ENCODE data around the gene LAD1. TPM values are rescaled to one million over a fixed set of nuclear protein-coding genes. Genes with fewer than 3 reads are reported as not detected.

The LAD1 gene
- total and polyA plus RNA-seq, 8 donors, result 28.7 to 62.5 (median 44.3) TPM

DNA sequence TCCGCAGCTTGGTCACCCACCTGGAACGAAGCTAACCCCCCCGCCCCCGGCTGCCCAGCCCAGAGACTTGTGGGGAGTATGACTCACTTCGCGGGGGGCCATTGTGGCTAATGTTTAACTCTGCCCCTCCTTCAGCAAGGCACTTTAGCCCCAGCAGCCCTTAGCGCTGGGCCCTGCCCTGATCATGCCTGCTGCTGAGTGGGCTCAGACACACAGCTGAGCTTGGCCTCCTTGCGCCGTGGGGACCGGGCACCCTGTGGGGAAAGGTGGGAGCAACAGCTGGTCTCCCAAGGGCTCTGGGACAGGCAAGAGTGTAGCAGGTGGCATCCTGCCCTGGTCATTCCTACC is 6.3 kb upstream of the LAD1 start:
- no peaks in the 10 kb centered on the region for H3K9me3 ChIP-seq
- 40 to 44% methylated on average over 10 of the region's 10 CpGs for WGBS, 2 donors
- TF ChIP-seq, protein P1, sequence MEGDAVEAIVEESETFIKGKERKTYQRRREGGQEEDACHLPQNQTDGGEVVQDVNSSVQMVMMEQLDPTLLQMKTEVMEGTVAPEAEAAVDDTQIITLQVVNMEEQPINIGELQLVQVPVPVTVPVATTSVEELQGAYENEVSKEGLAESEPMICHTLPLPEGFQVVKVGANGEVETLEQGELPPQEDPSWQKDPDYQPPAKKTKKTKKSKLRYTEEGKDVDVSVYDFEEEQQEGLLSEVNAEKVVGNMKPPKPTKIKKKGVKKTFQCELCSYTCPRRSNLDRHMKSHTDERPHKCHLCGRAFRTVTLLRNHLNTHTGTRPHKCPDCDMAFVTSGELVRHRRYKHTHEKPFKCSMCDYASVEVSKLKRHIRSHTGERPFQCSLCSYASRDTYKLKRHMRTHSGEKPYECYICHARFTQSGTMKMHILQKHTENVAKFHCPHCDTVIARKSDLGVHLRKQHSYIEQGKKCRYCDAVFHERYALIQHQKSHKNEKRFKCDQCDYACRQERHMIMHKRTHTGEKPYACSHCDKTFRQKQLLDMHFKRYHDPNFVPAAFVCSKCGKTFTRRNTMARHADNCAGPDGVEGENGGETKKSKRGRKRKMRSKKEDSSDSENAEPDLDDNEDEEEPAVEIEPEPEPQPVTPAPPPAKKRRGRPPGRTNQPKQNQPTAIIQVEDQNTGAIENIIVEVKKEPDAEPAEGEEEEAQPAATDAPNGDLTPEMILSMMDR (IDR thresholded peaks at IDR 0.05), result no peak
- H3K27ac ChIP-seq, result peak overlapping the region; percentile 50 to 72 (median 64)
- DNase-seq (peak in 5 of 6 donors; percentile 52 to 79 (median 74)), ATAC-seq (peak; percentile 70 to 82 (median 80)), FAIRE-seq (no peak)
- H3K36me3 ChIP-seq, result no peaks in the 10 kb centered on the region
- H3K27me3 ChIP-seq, result no peaks in the 10 kb centered on the region
- peaks cover 0 to 21% (median under 1%) of the 10 kb centered on the region in 3 donors for H3K4me1 ChIP-seq
- intact Hi-C loops (cut with DNase I), result no loop called here
- H3K4me3 ChIP-seq, result no peak overlapping the region

DNA sequence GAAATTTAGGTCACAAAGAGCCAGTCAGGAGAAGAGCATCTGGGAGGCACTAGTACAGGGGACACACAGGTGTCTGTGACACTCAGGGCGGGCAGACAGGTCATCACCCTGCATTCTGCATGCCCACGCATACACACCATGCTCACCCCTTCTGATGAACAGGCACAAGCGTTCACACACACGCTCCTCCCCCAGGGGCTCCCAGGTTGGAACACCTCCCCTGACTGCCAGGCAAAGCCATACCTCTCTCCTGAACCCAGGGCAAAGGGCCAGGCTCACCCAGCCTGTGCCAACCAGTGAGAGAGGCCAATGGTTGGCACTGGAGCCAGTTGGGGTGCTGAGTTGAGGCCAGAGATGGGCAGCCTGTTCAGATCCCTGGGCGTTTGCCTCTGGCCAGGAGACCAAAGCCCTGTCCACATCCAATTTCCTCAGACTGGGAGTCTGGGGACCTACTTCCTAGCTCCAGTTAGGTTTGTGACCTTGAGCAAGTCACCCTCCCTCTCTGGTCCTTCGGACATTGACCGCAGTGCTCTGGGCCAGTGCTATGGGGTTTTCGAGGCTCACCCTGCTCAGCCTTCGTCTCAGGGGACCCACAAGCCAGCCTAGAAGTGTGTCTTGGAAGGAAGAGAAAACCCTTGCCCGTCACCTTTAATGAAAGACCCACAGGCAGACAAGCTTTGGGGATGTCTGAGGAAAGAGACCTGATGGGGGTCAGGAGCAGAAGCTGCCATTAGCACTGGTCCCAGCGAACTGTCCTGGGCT is 5.8 kb upstream of the LAD1 start:
- peak overlapping the region; percentile 50 to 72 (median 64) for H3K27ac ChIP-seq
- intact Hi-C loops (cut with DNase I), result no loop called here
- TF ChIP-seq, protein P1 (IDR thresholded peaks at IDR 0.05), result no peak
- ATAC-seq, result peak; percentile 11 to 32 (median 17)
- no peaks in the 10 kb centered on the region for H3K9me3 ChIP-seq
- 65 to 72% methylated on average over 11 of the region's 11 CpGs for WGBS, 2 donors
- H3K27me3 ChIP-seq, result no peaks in the 10 kb centered on the region
- no peaks in the 10 kb centered on the region for H3K36me3 ChIP-seq
- H3K4me1 ChIP-seq, result peaks cover 0 to 21% (median 6%) of the 10 kb centered on the region in 3 donors
- peak in 3 of 6 donors; percentile 25 to 60 (median 44) for DNase-seq
- no peak overlapping the region for H3K4me3 ChIP-seq
- no peak for FAIRE-seq

DNA sequence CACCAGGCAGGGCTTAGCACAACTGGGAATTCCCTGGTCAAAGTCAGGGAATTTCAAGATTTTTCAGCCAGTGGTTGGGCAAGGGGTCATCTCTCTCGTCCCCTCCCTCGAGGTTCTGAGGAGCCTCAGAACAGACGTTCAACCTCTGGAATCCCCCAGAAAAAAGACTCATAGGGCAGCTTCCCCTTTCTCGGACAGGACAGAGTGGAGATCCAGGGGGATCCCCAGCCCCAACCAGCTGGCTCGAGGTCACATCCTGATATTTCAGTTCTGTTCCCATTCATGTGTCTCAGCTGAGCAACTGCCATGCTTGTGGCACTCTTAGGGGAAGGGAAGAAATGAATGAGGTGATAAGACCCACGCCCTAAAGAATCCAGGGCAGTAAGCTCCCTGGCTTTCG is 4.9 kb upstream of the LAD1 start:
- intact Hi-C loops (cut with DNase I), result no loop called here
- DNase-seq, result no peak
- Histone ChIP-seq H3K4me1 (peaks cover 0 to 21% (median 6%) of the 10 kb centered on the region in 3 donors), H3K9me3 (no peaks in the 10 kb centered on the region), H3K36me3 (no peaks in the 10 kb centered on the region), H3K27me3 (no peaks in the 10 kb centered on the region), H3K4me3 (no peak overlapping the region), H3K27ac (peak overlapping the region in 2 of 4 donors; percentile 56 to 72)
- WGBS, 2 donors, result 63% methylated on average over 7 of the region's 7 CpGs
- ATAC-seq, result no peak
- TF ChIP-seq, protein P1 (IDR thresholded peaks at IDR 0.05), result no peak
- no peak for FAIRE-seq

- TF ChIP-seq, protein P1 (IDR thresholded peaks at IDR 0.05), result no peak
- intact Hi-C loops (cut with DNase I), result no loop called here
- FAIRE-seq (no peak), ATAC-seq (no peak), DNase-seq (no peak)
- Histone ChIP-seq H3K27ac (no peak overlapping the region), H3K4me1 (peaks cover 0 to 21% (median 6%) of the 10 kb centered on the region in 3 donors), H3K36me3 (no peaks in the 10 kb centered on the region), H3K4me3 (no peak overlapping the region), H3K27me3 (no peaks in the 10 kb centered on the region), H3K9me3 (no peaks in the 10 kb centered on the region)
- 43 to 54% methylated on average over 1 of the region's 1 CpG for whole genome bisulfite sequencing, 2 donors
Measured at GRCh38 chr1:201403359-201403758, 4.2 kb upstream of the LAD1 start.

DNA sequence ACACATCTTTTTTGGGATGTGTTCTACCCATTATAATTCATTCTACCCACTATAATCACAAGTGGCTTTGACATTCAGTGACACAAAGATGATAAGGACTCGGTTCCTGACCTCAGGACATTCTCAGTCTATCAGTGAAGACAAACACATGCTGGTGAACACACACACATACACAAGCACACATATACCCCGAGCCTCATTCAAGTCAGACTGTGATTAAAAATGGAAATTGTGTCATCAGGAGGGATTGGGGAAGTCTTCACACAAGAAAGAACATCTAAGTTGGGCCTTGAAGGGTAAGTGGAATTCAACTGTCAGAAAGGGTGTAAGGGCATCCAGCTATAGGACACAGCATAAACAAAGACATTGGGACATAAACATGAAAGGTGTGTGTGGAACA is 2.6 kb upstream of the LAD1 start:
- Histone ChIP-seq H3K27me3 (no peaks in the 10 kb centered on the region), H3K27ac (no peak overlapping the region), H3K36me3 (no peaks in the 10 kb centered on the region), H3K9me3 (no peaks in the 10 kb centered on the region), H3K4me1 (peaks cover 2 to 21% (median 6%) of the 10 kb centered on the region in 3 donors), H3K4me3 (no peak overlapping the region)
- intact Hi-C loops (cut with DNase I), result no loop called here
- WGBS, 2 donors, result 24 to 34% methylated on average over 2 of the region's 2 CpGs
- ATAC-seq, result no peak
- TF ChIP-seq, protein P1 (IDR thresholded peaks at IDR 0.05), result no peak
- no peak for DNase-seq
- no peak for FAIRE-seq

Data from pancreas (tissue), 10 donors.